ENCODE results near the gene GRK5. TPM values are rescaled to one million over a fixed set of nuclear protein-coding genes. Genes with fewer than 3 reads are reported as not detected.

GRK5 gene
- total and polyA plus RNA-seq, 4 donors = 73.8 to 112 (median 101) TPM

DNA sequence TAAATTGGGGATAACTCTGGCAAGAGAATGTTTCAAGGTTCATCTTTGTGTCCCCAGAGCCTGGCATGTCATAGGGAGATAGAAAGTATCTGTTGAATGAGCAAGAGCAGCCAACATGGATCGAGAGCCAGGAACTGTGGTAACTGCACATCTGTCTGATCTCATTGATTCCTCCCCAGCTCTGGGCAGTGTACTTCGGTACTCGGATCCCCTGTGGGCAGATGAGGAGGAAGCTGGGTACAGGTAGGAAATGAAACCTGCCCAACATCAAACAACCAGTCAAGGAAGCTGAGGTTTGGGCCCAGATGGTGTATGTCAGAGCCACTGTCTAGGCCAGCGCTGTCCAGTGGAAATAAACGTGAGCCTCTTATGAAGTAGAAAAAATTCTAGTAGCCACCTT is 76.4 kb downstream of the GRK5 start:
- intact Hi-C loops (cut with DNase I) = no loop called here
- H3K27me3 ChIP-seq (ENCODE audit: control insufficient read depth in 1 of 2, insufficient read depth in 2 of 2, low read length in 1 of 2) = no peaks in the 10 kb centered on the region
- H3K9me3 ChIP-seq (ENCODE audit: control insufficient read depth, low read length) = no peaks in the 10 kb centered on the region
- peaks cover 10 to 20% of the 10 kb centered on the region in 2 donors for H3K4me1 ChIP-seq (ENCODE audit: control insufficient read depth in 1 of 2, insufficient read depth in 2 of 2, low read length in 2 of 2)
- H3K36me3 ChIP-seq (ENCODE audit: control insufficient read depth in 1 of 2, insufficient read depth in 2 of 2, low read length in 1 of 2) = no peaks in the 10 kb centered on the region
- DNase-seq (no peak), ATAC-seq (ENCODE audit: low FRiP score) (no peak)
- no peak overlapping the region for H3K27ac ChIP-seq (ENCODE audit: low read depth in 1 of 2, low read length in 2 of 2)
- WGBS, 2 donors = 51 to 61% methylated on average over 5 of the region's 5 CpGs
- no peak overlapping the region for H3K4me3 ChIP-seq (ENCODE audit: low read length in 2 of 2)

DNA sequence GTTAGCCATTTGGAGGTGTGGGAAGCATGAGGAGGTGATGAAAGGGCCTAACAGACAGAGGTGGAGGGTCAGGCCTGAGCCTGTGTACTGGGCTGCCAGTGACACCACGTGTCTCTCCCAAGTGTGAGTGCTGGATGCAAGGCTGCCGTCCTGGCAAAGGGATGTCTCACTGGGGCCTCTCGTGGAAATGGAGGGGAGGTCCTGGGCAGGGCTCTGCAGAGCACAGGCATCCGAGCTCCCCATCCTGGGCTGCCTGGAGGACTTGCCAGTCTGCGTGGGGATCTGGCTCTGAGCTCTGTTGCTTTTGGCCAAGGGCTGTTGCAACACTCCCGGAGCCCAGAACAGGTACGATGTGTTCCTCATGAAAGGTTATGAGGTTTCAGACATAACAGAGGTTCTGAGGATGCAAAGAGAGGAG is 77.3 kb downstream of the GRK5 start:
- peak; percentile 58 to 69 for DNase-seq
- WGBS, 2 donors = 4 to 7% methylated on average over 7 of the region's 7 CpGs

DNA sequence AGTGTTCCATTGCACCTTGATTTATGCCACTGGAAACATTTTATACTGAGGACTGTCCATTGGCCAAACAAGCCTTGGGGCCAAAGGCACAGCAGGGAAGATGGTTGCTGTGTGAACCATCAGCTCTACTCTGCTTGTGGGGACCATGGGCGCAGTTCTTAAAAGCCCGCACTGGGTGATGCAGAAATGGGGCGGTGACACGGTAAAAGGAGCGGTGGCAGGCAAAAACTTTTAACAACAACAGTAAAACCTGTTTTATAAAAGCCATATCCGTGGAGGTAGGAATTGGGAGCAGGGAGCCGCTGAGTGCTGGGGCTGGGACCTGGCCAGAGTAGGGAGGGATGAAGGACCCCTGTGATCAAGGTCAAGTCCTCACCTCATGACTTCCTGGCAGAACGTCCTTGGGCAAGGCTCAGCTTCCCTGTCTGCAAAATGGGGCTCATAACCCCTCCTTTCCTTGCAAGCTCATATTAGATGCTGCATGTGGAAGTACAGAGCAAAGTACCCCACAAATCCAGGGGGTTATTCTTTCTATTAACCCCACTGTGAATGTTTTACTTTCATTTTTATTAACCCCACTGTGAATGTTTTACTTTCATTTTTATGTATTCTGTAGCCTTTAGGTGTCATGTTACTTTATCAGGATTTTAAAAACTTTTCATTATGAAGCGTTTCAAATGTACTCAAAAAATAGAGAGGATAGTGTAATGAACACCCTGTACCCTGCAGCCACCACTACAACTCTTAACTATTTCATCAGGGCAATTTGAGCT is 78.3 kb downstream of the GRK5 start:
- H3K27ac ChIP-seq (ENCODE audit: low read depth in 1 of 2, low read length in 2 of 2) = no peak overlapping the region
- DNase-seq (no peak), ATAC-seq (ENCODE audit: low FRiP score) (no peak)
- no peaks in the 10 kb centered on the region for H3K36me3 ChIP-seq (ENCODE audit: control insufficient read depth in 1 of 2, insufficient read depth in 2 of 2, low read length in 1 of 2)
- no peaks in the 10 kb centered on the region for H3K27me3 ChIP-seq (ENCODE audit: control insufficient read depth in 1 of 2, insufficient read depth in 2 of 2, low read length in 1 of 2)
- no peaks in the 10 kb centered on the region for H3K9me3 ChIP-seq (ENCODE audit: control insufficient read depth, low read length)
- intact Hi-C loops (cut with DNase I) = no loop called here
- H3K4me3 ChIP-seq (ENCODE audit: low read length in 2 of 2) = no peak overlapping the region
- WGBS, 2 donors = 61 to 67% methylated on average over 9 of the region's 9 CpGs
- H3K4me1 ChIP-seq (ENCODE audit: control insufficient read depth in 1 of 2, insufficient read depth in 2 of 2, low read length in 2 of 2) = peaks cover 10 to 28% of the 10 kb centered on the region in 2 donors

More for the DNA sequence above, 77.3 kb downstream of the GRK5 start:
- ATAC-seq (ENCODE audit: low FRiP score) = peak; percentile 30
- H3K27me3 ChIP-seq (ENCODE audit: control insufficient read depth in 1 of 2, insufficient read depth in 2 of 2, low read length in 1 of 2) = no peaks in the 10 kb centered on the region
- peak overlapping the region in 1 of 2 donors; percentile 13 for H3K27ac ChIP-seq (ENCODE audit: low read depth in 1 of 2, low read length in 2 of 2)
- intact Hi-C loops (cut with DNase I) = no loop called here
- peaks cover 10 to 27% of the 10 kb centered on the region in 2 donors for H3K4me1 ChIP-seq (ENCODE audit: control insufficient read depth in 1 of 2, insufficient read depth in 2 of 2, low read length in 2 of 2)
- H3K36me3 ChIP-seq (ENCODE audit: control insufficient read depth in 1 of 2, insufficient read depth in 2 of 2, low read length in 1 of 2) = no peaks in the 10 kb centered on the region
- H3K4me3 ChIP-seq (ENCODE audit: low read length in 2 of 2) = no peak overlapping the region
- H3K9me3 ChIP-seq (ENCODE audit: control insufficient read depth, low read length) = no peaks in the 10 kb centered on the region

DNA sequence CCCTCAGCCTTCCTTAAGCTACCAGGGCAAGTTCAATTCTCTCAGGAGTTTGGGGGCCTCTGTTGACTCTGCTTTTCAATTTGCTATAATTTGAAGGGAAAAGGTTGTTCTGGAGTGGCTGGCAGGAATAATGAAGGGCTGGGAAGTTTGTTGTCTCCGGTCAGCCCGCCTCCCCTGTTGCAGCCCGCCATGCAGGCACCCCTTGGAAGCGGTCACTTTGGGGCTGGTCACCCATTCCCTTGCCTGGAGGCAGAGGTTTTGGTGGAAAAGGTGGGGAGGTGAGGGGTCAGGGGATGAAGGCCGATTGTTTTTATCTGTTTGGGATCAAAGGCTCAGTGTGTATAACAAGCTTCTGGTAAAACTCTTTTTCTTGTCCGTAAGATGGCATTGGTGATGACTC is 79.1 kb downstream of the GRK5 start:
- no peak for ATAC-seq (ENCODE audit: low FRiP score)
- intact Hi-C loops (cut with DNase I) = no loop called here
- H3K27ac ChIP-seq (ENCODE audit: low read depth in 1 of 2, low read length in 2 of 2) = no peak overlapping the region
- H3K9me3 ChIP-seq (ENCODE audit: control insufficient read depth, low read length) = no peaks in the 10 kb centered on the region
- H3K4me3 ChIP-seq (ENCODE audit: low read length in 2 of 2) = no peak overlapping the region
- no peak for DNase-seq
- H3K27me3 ChIP-seq (ENCODE audit: control insufficient read depth in 1 of 2, insufficient read depth in 2 of 2, low read length in 1 of 2) = no peaks in the 10 kb centered on the region
- WGBS, 2 donors = 91 to 92% methylated on average over 6 of the region's 6 CpGs
- H3K36me3 ChIP-seq (ENCODE audit: control insufficient read depth in 1 of 2, insufficient read depth in 2 of 2, low read length in 1 of 2) = no peaks in the 10 kb centered on the region
- peaks cover 10 to 28% of the 10 kb centered on the region in 2 donors for H3K4me1 ChIP-seq (ENCODE audit: control insufficient read depth in 1 of 2, insufficient read depth in 2 of 2, low read length in 2 of 2)

DNA sequence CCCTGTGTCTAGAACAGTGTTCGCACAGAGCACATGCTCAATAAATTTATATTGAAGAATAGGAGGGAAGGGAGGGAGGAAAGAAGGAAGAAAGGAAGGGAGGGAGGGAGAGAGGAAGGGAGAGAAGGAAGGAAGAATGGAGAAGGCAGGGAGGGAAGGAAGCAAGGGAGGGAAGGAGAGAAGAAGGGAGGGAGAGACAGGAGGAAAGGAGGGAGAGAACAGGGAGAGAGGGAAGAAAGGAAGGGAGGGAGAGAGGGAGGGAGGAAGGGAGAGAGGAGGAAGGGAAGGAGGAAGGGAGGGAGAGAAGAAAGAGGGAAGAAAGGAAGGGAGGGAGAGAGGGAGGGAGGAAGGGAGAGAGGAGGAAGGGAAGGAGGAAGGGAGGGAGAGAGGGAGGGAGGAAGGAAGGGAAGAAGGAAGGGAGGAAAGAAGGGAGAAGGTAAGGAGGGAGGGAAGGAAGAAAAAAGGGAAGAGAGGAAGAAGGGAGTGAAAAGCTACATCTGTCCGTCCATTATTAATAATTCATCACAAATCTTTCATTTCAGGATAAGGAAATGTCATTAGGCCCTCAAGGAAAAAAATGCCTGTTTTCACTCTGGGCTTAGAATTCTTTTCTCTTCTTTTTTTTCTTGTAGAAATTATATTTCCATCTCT is 79.7 kb downstream of the GRK5 start:
- H3K27ac ChIP-seq (ENCODE audit: low read depth in 1 of 2, low read length in 2 of 2) = no peak overlapping the region

DNA sequence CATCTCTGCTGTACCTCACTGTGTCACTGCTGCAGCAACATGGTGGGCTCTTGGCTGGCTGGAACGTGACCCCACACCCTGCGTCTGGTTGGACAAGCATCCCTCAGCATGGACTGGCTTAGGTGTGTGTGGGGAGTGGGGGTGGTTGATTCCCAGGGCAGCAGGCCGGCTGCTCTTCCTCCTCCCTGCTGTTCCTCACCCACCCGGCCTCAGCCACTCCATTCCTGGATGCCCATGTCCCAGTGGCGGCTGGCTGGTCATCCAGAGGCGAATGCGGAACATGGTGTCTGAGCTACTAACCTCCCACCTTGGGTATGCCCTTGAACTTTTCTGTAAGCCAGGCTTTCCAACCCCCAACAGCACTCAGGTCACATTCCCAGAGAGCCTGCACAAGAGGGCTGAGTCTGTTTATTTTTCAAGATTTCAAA is 81.2 kb downstream of the GRK5 start:
- ATAC-seq (ENCODE audit: low FRiP score) (no peak), DNase-seq (no peak)
- Histone ChIP-seq H3K9me3 (ENCODE audit: control insufficient read depth, low read length) (no peaks in the 10 kb centered on the region), H3K36me3 (ENCODE audit: control insufficient read depth in 1 of 2, insufficient read depth in 2 of 2, low read length in 1 of 2) (no peaks in the 10 kb centered on the region), H3K4me1 (ENCODE audit: control insufficient read depth in 1 of 2, insufficient read depth in 2 of 2, low read length in 2 of 2) (peaks cover 8 to 17% of the 10 kb centered on the region in 2 donors), H3K27me3 (ENCODE audit: control insufficient read depth in 1 of 2, insufficient read depth in 2 of 2, low read length in 1 of 2) (no peaks in the 10 kb centered on the region), H3K4me3 (ENCODE audit: low read length in 2 of 2) (no peak overlapping the region), H3K27ac (ENCODE audit: low read depth in 1 of 2, low read length in 2 of 2) (no peak overlapping the region)
- 47 to 56% methylated on average over 7 of the region's 7 CpGs for WGBS, 2 donors
- intact Hi-C loops (cut with DNase I) = no loop called here

More for the DNA sequence above, 79.7 kb downstream of the GRK5 start:
- H3K27me3 ChIP-seq (ENCODE audit: control insufficient read depth in 1 of 2, insufficient read depth in 2 of 2, low read length in 1 of 2) = no peaks in the 10 kb centered on the region
- H3K4me3 ChIP-seq (ENCODE audit: low read length in 2 of 2) = no peak overlapping the region
- 90 to 93% methylated on average over 2 of the region's 2 CpGs for whole genome bisulfite sequencing, 2 donors
- no peaks in the 10 kb centered on the region for H3K36me3 ChIP-seq (ENCODE audit: control insufficient read depth in 1 of 2, insufficient read depth in 2 of 2, low read length in 1 of 2)
- intact Hi-C loops (cut with DNase I) = no loop called here
- DNase-seq (no peak), ATAC-seq (ENCODE audit: low FRiP score) (no peak)
- H3K9me3 ChIP-seq (ENCODE audit: control insufficient read depth, low read length) = no peaks in the 10 kb centered on the region
- peaks cover 10 to 24% of the 10 kb centered on the region in 2 donors for H3K4me1 ChIP-seq (ENCODE audit: control insufficient read depth in 1 of 2, insufficient read depth in 2 of 2, low read length in 2 of 2)

DNA sequence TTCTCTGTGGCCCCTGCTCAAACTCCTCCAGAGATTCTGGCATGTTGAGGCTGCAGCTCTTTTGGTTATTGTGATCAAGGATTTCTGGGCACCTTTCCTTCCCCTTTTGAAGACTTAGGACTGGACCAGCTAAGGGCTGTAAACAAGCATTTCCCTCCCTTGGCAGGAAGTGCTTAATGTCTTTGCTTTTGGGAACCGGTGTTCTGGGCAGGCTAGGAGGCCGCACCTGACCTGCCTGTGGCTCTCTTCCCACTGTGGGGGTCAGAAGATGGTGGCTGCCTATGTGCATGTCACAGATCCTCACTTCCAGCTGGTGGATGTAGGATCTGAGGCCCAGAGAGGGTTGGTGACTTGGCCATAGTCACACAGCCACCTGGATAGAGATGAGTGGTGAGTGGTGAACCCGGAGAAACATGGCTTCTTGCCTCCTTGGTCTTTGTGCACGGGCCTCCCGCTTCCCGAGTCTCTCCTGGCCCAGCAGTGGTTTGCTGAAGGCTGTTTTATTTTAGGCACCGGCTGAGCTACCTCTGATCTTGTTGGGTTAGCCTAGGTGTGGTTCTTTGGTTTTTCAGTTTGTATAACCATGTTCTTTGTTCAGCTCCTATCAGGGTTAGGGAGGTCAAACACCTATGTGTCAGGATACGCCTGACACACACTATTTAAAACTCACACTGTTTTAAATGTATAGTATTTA is 82.0 kb downstream of the GRK5 start:
- no peak for DNase-seq
- ATAC-seq (ENCODE audit: low FRiP score) = no peak
- peaks cover 7 to 17% of the 10 kb centered on the region in 2 donors for H3K4me1 ChIP-seq (ENCODE audit: control insufficient read depth in 1 of 2, insufficient read depth in 2 of 2, low read length in 2 of 2)

DNA sequence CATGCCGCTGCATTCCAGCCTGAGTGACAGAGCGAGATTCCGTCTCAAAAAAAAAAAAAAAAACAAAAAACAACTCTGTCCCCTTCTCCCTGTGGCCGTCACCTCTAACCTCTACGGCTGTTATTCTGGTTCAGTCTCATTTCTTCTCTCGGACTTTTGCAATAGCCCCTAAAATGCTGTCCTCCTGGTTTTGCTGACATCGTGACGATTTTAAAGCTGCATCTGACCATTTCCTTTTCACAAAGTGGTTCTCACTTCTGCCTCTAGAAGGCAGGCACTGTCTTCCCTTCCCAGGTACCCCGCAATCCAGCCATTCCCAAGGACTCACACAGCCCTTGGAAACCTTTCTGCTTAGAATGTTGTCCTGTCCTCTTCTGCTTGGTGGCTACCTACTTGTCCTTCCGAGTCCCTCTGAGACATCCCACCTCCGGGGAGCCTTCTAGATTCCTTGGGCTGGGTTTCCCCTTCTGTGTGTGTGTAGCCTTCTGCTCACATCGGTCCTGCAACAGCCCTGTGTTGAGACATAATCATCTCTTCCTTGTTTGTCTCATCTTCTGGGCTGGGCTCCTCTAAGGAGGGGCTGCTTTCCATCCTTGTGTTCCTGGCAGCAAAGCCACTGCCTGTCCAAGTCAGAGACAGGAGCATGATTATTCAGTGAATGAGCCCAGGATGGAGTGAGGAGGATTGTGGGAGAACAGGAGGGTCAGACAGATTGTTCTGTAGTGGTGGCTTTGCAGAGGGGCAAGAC is 83.1 kb downstream of the GRK5 start:
- no peaks in the 10 kb centered on the region for H3K36me3 ChIP-seq (ENCODE audit: control insufficient read depth in 1 of 2, insufficient read depth in 2 of 2, low read length in 1 of 2)
- no peaks in the 10 kb centered on the region for H3K9me3 ChIP-seq (ENCODE audit: control insufficient read depth, low read length)
- WGBS, 2 donors = 52 to 57% methylated on average over 9 to 12 of the region's 12 CpGs
- no peak overlapping the region for H3K27ac ChIP-seq (ENCODE audit: low read depth in 1 of 2, low read length in 2 of 2)
- no peak for DNase-seq
- ATAC-seq (ENCODE audit: low FRiP score) = no peak
- no peak overlapping the region for H3K4me3 ChIP-seq (ENCODE audit: low read length in 2 of 2)
- intact Hi-C loops (cut with DNase I) = no loop called here
- H3K4me1 ChIP-seq (ENCODE audit: control insufficient read depth in 1 of 2, insufficient read depth in 2 of 2, low read length in 2 of 2) = peaks cover 0 to 11% of the 10 kb centered on the region in 2 donors
- H3K27me3 ChIP-seq (ENCODE audit: control insufficient read depth in 1 of 2, insufficient read depth in 2 of 2, low read length in 1 of 2) = no peaks in the 10 kb centered on the region

More for the DNA sequence above, 82.0 kb downstream of the GRK5 start:
- 43 to 45% methylated on average over 8 of the region's 8 CpGs for WGBS, 2 donors
- Histone ChIP-seq H3K36me3 (ENCODE audit: control insufficient read depth in 1 of 2, insufficient read depth in 2 of 2, low read length in 1 of 2) (no peaks in the 10 kb centered on the region), H3K27ac (ENCODE audit: low read depth in 1 of 2, low read length in 2 of 2) (peak overlapping the region in 1 of 2 donors; percentile 24), H3K27me3 (ENCODE audit: control insufficient read depth in 1 of 2, insufficient read depth in 2 of 2, low read length in 1 of 2) (no peaks in the 10 kb centered on the region), H3K4me3 (ENCODE audit: low read length in 2 of 2) (no peak overlapping the region), H3K9me3 (ENCODE audit: control insufficient read depth, low read length) (no peaks in the 10 kb centered on the region)
- intact Hi-C loops (cut with DNase I) = no loop called here

All from aorta (tissue), 5 donors.